Sigmoid colon (tissue), 4 donors: ENCODE measurements around the gene ST7L.

Experiments used
- CTCF ChIP-seq, 4 experiments: fragments of 450-650 bp in 3 of 4; fragments of 200-600 bp in 1 of 4; IDR thresholded peaks; one replicate each; pipeline ENCODE4 v1.5.1; 2016 to 2019; ENCODE audit warnings: antibody characterized with exemption in 4 of 4, mild to moderate bottlenecking in 3 of 4, moderate library complexity in 2 of 4
- POLR2A ChIP-seq, 2 donors: fragments of 450-650 bp; IDR thresholded peaks; one replicate each; pipeline ENCODE4 v1.6.1; 2016; ENCODE audit warnings: antibody characterized with exemption in 2 of 2, mild to moderate bottlenecking in 2 of 2, moderate library complexity in 2 of 2
- POLR2AphosphoS5 ChIP-seq, 4 donors: sonication (generic); formaldehyde crosslinking; IDR thresholded peaks; one replicate each; pipeline ENCODE4 v1.6.1; 2017; ENCODE audit warnings: antibody characterized with exemption in 4 of 4

DNA sequence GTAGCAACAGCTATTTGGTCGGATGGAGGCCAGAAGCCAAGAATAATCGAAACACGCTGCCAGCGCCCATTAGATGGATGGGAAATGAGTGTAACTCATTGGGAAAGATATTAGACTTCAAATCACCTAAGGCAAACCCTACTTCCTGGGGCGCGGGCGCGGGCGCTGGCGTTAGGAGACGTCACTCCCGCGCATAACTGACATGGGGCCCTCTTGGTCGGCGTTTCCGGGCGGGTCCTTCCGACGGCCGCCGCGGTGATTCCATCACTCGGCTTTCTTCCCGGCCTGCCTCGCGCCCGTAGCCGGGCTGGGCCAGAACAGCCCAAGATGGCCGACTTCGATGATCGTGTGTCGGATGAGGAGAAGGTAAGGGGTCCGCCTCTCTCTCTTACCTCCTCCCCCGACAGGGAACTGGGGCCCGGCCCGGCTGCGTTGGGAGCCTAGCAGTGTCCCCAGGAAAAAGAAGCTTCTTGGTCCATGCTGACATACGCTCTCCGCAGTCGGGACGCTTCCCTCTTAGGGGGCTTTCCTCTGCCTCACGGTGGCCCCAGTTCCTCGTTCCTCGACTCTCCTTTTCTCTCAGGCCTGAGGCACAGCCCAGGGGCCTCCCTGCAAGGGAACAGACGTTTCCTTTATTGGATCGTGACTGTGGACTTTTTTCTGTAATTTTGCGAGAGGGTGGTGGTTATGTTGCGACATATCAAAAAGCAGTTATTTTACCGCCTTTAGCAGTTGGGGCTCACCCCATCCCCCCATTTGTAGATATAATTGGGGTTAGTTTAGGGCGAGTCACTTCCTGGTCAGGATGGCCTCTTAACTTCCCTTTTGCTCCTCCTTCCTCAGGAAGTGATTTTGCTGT is 806 bp upstream of the ST7L start, which contains the start of gene CAPZA1:
- no peak for TF ChIP-seq CTCF (IDR thresholded peaks at IDR 0.05)
- peak; percentile 94 to 97 (median 96) for TF ChIP-seq POLR2AphosphoS5 (IDR thresholded peaks at IDR 0.05)
- peak; percentile 86 to 88 for TF ChIP-seq POLR2A (IDR thresholded peaks at IDR 0.05)
